ENCODE results near the gene TIMP4.

The TIMP4 gene

GRCh38 chr3:12179441-12179840 is 20.7 kb upstream of the TIMP4 start:
- TF ChIP-seq, protein P1, sequence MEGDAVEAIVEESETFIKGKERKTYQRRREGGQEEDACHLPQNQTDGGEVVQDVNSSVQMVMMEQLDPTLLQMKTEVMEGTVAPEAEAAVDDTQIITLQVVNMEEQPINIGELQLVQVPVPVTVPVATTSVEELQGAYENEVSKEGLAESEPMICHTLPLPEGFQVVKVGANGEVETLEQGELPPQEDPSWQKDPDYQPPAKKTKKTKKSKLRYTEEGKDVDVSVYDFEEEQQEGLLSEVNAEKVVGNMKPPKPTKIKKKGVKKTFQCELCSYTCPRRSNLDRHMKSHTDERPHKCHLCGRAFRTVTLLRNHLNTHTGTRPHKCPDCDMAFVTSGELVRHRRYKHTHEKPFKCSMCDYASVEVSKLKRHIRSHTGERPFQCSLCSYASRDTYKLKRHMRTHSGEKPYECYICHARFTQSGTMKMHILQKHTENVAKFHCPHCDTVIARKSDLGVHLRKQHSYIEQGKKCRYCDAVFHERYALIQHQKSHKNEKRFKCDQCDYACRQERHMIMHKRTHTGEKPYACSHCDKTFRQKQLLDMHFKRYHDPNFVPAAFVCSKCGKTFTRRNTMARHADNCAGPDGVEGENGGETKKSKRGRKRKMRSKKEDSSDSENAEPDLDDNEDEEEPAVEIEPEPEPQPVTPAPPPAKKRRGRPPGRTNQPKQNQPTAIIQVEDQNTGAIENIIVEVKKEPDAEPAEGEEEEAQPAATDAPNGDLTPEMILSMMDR (IDR thresholded peaks at IDR 0.05; ENCODE audit: insufficient read depth, missing control alignments), result no peak
- DNase-seq (ENCODE audit: insufficient read length, low spot score) (no peak), FAIRE-seq (no peak)

DNA sequence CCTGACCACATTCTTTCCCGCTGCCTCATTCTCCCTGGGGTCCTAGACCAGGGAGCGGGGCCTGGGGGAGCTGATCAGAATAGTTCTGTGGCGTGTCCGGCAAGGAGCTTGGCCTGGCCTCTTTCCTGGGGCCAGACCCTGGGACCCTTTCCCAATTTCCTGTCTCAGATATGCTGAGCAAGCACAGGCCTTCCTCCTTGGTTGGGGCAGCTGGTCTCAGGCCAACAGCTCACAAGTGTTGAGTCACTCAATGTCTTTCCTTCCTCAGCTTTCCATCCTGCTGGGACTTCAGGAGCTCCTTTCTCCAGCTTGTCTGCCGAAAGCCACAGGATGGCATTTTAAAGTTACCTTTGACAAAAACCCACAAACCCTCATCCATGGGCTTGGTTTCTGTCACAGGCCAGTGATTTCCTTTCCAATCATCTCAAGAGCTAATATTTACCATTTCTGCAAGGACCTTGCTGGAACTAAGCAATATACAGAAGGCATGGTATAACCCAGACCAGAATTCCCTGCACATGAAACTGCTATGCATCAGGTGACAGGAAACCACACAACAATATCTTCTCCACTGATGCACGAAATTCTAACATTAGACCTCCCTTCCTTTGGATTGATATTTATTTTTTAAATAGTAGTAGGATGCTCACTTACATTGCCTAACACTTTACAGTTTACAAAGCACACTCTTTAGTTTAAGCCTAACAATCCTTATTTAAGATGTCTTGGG is 19.5 kb upstream of the TIMP4 start:
- DNase-seq (ENCODE audit: insufficient read length, low spot score) (no peak), FAIRE-seq (no peak)
- TF ChIP-seq, protein P1 (IDR thresholded peaks at IDR 0.05; ENCODE audit: insufficient read depth, missing control alignments), result no peak

DNA sequence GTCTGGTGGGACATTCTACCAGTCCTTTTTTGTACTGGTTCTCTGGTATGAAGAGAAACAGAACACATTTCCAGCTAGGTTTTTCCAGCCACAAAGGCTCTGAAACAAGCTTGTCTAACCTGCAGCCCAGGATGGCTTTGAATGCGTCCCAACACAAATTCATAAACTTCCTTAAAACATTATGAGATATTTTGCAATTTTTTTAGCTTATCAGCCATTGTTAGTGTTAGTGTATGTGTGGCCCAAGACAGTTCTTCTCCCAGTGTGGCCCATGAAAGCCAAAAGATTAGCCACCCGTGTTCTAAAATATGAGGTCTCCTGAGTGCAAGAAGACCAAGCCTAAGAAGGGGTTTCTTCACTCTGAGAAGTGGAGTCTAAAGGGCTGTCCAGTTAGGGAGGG is 18.4 kb upstream of the TIMP4 start:
- DNase-seq (ENCODE audit: insufficient read length, low spot score) (no peak), FAIRE-seq (no peak)
- TF ChIP-seq, protein P1 (IDR thresholded peaks at IDR 0.05; ENCODE audit: insufficient read depth, missing control alignments), result no peak

DNA sequence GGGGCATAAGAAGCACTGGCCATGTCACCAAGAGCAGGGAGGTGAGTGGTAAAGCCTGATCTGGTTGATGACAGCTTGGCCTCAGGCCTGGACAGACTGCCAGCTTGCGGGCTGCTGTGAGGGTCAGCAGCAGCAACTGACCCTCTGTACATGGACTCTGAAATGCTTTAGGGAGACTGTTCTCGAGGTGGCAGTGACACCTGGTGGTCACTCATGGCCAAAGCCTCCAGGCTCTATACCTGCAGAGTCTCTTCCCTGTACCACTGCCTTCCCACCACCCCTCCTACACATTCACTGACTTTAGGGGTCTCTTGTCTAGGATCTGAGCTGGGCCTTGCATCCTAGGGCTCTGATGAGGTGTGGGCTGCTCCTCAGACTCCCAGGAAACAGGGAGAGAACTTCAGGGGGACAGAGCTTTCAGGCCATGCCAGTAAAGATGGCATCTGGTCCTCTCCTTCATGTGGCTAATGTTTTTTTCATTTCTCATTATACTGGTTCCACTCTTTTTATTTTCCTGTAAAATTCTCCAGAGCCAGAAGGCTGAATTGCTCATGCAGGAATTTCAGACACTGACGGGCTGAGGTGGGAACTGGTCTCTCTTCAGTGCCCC is 17.2 kb upstream of the TIMP4 start:
- DNase-seq (ENCODE audit: insufficient read length, low spot score) (peak; percentile 26), FAIRE-seq (no peak)
- TF ChIP-seq, protein P1 (IDR thresholded peaks at IDR 0.05; ENCODE audit: insufficient read depth, missing control alignments), result peak; percentile 61

DNA sequence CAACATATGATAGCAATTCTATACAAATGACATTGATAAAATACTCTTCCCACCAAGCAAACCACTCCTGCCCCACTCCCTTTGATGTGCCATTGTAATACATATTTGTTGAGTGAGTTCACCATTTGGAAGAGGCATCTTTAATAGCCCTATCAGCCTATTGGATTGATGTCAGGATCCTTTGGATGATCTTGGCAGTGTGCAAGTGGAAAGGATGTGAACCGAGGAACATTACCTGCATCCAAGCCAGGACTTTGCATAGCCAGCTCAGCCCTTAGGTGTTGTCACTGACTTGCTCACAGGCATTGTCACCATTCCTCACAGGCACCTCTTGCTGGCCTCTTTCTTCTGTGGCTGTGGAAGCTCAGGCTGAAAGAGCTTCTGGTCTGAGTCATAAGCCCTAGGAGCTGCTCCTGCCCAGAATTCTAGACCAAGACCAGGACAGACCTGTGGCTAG is 16.5 kb upstream of the TIMP4 start:
- TF ChIP-seq, protein P1 (IDR thresholded peaks at IDR 0.05; ENCODE audit: insufficient read depth, missing control alignments), result no peak

GRCh38 chr3:12170207-12170606 is 11.5 kb upstream of the TIMP4 start:
- TF ChIP-seq, protein P1 (IDR thresholded peaks at IDR 0.05; ENCODE audit: insufficient read depth, missing control alignments), result no peak
- FAIRE-seq (no peak), DNase-seq (ENCODE audit: insufficient read length, low spot score) (no peak)

More for the DNA sequence above, 16.5 kb upstream of the TIMP4 start:
- no peak for DNase-seq (ENCODE audit: insufficient read length, low spot score)
- FAIRE-seq, result no peak

DNA sequence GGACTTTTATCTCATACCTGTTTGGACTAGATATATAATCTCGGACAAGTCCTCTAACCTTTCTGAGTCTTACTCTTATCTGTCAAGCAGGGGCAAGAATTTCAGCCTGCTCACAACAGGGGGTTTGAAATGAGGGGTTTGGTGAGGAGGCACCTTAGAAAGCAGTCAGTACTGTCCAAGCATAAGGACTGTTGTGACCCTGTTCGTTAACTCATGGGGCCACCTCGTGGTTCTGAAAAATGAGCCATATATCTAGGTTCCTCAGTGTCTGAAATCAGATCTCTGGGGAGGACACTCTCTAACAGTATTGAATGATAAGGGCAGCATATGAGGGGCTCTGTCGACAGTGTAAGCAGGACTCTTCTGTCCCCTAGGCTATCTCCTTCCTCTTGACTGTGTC is 7.2 kb upstream of the TIMP4 start:
- FAIRE-seq (no peak), DNase-seq (ENCODE audit: insufficient read length, low spot score) (no peak)
- TF ChIP-seq, protein P1 (IDR thresholded peaks at IDR 0.05; ENCODE audit: insufficient read depth, missing control alignments), result no peak

All from D721Med (cell line).